HUDEP-2 (cell line): Measurements from ENCODE around the gene RORC.
A peak's percentile ranks its signal among the peaks of the same experiment; 100 is the strongest.
"Not testable (repeated sequence)": the region's sequence is repeated elsewhere in the genome, so short reads cannot be mapped to it uniquely, and the experiment has no call there.

Source experiments
- DNase-seq, 76 experiments: peaks; one replicate each; lab custom pipeline; 2025; ENCODE audit not compliant: unreplicated experiment in 76 of 76; lab: John Stamatoyannopoulos, UW

RORC gene

DNA sequence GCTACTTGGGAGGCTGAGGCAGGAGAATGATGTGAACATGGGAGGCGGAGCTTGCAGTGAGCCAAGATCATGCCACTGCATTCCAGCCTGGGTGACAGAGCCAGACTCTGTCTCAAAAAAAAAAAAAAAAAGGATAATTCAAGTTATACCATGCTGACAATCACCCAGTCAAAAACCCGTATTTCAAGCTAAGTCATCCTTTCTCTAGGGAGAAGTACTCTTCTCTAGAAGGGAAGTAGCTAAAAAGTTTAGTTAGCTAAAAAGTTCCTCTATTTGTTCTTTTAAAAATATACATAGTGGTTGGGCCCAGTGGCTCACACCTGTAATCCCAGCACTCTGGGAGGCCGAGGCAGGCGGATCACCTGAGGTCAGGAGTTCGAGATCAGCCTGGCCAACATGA is 50.9 kb downstream of the RORC start:
- DNase-seq, result not testable (repeated sequence)

DNA sequence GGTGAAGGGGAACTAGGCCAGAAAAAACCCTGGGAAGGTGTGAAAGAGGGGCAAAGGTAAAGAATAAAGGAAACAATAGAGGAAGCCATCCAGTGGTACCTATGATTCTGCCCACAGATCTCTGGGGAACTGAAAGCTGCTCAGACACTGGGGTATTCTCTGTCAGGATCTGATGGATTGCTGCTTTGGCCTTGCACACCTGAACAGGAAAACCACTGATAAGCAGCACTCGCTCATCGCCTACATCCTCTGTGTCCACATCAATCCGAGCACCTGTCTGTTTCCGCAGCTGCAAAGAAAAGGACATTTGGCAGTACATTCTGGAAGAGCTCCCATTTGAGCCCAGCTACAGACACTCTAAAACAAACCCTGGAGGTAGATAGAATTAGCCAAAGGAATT is 51.8 kb downstream of the RORC start:
- no peak for DNase-seq

DNA sequence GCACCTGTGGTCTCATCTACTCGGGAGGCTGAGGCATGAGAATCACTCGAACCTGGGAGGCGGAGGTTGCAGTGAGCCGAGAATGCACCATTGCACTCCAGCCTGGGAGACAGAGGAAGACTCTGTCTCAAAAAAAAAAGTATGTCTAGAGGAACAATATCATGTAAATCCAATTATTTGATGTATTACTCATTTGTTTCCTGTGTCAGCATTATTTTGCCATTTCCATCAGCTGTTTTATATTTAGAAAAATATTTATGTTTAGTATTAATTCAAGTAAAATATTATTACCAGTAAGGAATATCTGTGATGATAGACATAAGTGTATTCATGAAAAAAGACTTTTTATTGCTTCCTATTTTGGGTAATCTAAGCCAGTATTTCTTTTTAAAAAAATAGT is 54.3 kb downstream of the RORC start:
- DNase-seq, result no peak

DNA sequence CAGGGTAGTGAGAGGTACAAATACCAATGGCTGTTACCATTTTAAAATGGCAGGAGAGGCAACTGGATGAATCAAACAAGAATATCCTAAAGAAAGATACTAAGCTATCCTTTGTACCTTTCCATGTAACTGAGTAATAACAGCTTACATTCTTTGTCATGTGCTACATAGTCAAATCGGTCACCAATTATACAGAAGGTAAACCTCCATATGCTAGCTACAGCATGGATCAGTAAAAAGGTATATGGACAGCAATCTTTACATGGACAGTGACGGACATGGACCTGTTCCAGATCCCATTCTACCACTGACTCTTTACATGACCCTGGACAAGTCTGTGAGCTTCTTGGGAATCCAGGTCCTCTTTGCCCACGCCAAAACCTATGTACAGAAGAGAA is 54.9 kb downstream of the RORC start:
- no peak for DNase-seq

DNA sequence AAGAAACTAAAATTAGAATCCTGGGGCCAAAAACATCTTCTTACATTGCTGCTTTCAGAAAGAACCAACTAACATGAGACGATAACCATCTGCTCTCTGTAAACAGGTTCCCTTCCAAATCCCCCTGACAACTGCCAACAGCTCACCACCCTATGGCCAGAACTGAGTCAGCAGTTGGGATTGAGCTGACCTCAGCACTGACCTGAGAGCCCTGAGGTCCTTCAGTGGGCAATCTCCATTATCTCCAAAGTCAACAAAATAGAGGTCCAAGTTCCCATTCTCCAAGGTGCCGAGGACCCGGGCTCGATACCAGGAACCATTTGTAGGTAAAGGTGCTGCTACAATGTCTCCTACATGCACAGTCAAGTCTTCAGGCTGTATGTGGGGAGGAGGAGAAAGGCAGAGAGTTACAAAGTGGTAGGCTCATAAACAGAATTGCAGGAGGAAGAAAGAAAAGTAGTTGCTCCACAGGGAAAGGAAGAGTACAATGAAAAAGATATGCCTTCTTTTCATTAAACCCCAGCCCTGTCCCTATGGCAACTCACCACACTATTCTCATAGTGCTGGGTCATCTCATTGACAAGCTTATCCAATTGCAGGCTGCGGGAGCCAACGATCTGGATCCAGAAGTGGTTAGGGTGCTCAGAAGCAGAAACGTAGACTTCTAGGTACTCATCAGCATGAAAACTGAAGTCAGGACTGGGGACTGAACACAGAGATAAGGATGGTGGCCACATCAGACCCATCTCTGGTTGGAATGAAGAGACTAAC is 55.5 kb downstream of the RORC start:
- DNase-seq, result peak in 1 of 76 experiments; percentile 14

DNA sequence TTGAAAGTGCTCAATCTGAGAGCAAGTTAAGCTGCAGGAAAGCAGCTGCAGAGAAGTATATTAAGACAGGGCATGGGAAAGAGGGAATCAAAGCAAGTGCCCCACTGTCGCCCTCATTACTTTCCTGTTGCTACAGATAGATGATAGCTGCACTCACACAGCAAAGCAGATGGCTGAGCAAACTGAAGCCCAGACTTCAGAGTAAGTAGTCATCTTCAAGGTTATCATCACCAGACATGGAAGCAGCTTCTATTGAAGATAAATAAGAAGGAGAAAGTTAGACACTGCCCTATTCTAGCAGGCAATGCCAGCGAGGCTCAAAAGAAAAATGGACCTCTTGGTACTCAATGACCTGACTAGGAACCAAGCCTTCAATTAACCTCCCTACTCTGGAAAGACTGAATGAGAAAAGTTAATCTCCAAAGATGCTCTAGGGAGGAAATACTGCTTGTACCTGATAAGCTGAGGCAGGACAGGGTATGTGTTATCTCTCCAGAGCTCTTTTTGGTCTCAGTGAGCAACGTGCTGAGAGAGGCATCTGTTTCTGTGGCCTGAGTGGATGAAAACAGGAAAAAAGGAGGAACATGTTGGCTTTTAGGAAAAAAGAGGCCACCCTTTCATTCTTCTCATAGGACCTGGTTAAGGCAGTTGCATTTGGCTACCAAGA is 57.2 kb downstream of the RORC start:
- DNase-seq, result peak in 50 of 76 experiments; percentile 1 to 75 (median 28)

DNA sequence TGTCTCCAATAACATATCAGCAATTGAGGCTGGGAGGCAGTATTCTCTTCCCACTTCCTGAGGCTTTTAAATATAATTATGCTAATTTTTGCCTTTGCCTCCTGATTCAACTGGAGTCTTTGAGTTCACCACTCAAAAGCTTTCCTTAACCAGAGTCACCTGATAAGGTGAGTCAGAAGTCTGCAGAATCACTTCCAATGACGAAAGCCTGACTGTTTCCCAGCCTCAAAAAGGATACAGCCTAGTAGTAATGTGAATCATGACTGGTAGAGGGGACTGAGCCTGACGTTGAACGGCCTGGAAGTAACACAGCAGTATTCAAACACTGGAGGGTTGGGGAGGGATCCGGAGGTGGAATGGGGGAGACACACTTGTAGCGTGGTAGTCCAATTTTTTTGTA is 57.9 kb downstream of the RORC start:
- no peak for DNase-seq

DNA sequence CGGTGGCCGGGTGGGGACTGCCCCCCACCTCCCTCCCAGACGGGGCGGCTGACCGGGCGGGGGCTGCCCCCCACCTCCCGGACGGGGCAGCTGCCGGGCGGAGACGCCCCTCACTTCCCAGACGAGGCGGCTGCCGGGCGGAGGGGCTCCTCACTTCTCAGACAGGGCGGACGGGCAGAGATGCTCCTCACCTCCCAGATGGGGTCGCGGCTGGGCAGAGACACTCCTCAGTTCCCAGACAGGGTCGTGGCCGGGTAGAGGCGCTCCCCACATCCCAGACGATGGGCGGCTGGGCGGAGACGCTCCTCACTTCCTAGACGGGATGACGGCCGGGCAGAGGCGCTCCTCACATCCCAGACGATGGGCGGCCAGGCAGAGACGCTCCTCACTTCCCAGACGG is 62.3 kb downstream of the RORC start:
- DNase-seq, result not testable (repeated sequence)

DNA sequence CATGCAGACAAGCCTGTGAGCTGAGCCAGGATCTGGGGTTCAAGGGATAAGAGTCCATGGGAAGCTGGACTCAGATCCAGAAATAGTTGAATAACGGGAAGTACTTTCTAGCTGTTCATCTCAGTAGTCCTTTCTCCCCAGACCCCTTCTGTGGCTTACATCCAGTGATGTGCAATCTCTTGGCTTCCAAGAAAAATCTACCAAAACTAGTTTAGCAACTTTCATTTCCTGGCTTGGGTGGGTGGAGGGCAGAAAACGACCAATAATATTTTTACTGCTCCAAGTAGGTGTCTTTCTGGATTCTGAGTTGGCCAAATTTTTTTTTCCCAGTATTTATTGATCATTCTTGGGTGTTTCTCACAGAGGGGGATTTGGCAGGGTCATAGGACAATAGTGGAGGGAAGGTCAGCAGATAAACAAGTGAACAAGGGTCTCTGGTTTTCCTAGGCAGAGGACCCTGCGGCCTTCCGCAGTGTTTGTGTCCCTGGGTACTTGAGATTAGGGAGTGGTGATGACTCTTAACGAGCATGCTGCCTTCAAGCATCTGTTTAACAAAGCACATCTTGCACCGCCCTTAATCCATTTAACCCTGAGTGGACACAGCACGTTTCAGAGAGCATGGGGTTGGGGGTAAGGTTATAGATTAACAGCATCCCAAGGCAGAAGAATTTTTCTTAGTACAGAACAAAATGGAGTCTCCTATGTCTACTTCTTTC is 63.1 kb downstream of the RORC start:
- DNase-seq, result not testable (repeated sequence)

DNA sequence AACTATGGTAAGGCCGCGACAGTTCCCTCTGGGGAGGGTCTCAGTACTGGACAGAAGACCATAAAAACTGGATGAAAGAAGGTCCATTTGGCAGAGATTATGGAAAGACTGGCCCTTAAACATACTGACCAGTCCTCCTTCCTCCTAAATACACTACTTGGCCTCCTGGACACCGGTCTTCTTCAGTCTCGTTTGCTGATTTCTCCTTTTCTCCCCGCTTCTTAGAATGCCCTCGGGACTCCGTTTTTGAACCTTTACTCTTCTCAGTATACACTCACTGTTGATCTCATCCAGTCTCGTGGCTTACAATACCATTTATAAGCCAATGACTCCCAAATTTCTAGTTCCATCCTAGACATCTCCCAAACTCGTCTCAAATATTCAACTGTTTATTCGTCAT is 67.6 kb downstream of the RORC start:
- DNase-seq, result no peak

DNA sequence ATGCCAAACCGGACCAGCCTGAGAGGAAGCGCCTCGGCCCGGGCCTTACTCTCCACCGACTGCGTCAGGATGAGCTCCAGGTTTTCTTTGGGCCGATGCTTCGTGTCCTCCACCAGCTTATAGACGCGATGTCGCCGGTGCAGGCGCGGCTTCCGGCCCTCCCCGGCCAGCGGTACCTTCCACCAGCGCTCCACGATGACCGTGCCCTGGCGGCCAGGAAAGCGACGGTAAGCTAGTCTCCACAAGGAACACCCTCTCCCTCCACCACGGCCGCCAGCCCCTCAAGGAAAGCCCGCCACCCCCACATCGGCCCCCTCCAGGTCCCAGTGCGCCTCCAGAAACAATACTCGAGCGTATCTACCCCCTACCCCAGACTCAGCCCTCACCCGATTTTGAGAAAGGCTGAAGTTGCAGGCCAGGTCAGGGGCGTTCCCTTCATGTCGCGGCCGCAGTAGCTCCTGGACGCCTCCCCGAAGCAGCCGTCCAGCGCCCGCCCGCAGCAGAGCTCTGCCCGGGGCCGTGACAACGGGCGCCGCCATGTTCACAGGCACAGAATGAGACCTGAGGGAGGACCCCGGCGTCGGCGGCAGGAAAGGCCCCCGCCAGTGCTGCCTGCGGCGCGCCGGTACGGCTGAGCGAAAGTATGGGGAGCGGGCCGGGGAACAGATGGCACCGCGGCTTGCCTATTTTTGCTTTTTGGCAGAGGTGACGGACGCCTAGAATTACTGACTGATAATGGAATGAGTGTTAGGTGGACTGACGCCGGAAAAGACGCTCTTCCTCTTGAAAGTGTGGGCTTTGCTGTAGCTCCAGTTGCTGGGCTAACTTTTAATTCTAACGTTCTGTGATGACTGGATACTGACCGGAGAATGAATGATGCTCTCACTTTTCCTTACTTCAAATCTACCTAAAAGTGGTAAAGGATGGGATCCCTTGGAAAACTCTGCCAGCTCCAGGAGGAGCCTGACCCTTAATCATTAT is 68.4 kb downstream of the RORC start, which contains the start of gene MRPL9:
MRPL9 (minus strand) TSS at position 556 of the 981 bp plus-strand sequence; CDS start at position 539, 17 bp downstream.
- DNase-seq, result peak in 73 of 76 experiments; percentile 14 to 89 (median 71)

DNA sequence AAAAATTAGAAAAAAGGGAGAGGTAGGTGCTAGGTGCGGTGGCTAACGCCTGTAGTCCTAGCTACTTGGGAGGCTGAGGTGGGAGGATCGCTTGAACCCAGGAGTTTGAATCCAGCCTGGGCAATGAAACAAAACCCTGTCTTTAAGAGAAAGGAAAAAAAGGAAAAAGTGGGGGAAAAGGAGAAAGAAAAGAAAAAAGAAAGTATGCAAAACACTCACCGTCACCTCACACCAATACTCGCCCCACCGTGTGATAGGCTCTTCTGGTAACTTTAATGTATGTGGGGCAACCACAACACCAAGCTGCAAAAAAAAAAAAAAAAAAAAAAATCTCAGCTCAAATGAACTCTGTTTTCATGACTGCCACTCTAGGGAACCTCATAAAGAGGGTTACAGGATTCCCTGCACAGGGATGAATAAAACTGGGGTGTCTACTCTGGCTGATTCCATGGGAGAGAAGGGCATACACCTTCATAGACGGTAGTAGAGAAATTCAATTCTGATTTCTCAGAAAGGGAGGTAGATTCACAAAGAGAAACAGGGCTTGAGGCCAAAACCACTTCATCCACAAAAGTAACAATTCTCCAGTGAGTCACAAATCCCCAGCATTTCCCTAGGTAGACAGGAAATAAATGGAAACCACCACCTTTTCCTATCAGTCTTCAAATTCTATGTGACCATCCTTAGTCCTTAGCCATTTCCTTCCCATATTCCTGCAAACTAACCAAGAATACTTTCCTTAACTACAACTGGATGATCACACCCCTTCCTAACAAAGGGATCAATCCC is 70.8 kb downstream of the RORC start:
- no peak for DNase-seq

DNA sequence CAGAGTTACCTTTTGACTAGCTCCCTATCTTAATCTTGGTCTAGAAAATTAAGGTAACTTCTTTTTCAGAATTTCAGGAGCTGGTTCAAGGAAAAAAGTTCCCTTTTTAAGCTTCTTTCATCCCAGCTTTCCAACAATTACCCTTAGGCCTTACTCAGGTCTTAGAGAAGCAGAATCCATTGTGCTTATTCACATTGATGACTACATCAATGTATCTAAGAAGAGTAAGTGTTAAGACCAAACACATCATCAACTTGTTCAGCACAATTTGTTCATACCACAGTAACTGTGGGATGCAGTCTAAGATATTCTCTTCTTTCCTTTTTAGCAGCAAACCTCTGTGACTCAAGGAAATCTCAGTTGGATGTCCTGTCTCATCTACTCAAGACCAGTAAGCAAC is 72.4 kb downstream of the RORC start:
- no peak for DNase-seq

DNA sequence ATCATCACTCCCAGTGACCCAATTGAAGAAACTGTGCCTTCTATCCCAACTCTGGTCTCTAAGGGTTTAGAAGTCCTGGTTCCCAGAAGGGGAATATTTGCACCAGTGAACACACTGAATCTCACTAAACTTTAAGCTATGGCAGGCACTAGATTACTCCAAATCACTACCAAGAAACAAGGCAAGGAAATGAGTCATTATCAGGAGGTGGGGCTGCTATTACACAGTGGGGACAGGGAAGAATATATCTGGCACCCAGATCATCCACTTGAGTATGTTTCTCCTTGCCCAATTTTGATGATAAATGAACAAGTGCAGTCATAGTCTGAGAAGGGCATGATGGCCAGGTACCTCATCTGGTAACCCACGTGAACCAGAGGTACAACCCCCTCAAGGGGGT is 75.3 kb downstream of the RORC start:
- DNase-seq, result peak in 6 of 76 experiments; percentile 1 to 21 (median 14)
